GM19240 (cell line): ENCODE results near the gene COMT.
"Not testable (repeated sequence)": the region's sequence is repeated elsewhere in the genome, so short reads cannot be mapped to it uniquely, and the experiment has no call there.

Experiments
- DNase-seq: peaks from one replicate; pipeline ENCODE4 v3.0.0; 2011; ENCODE audit warnings: low spot score; ENCODE audit not compliant: insufficient read length

Gene COMT

GRCh38 chr22:19907902-19908301 is 33.7 kb upstream of the COMT start:
- not testable (repeated sequence) for DNase-seq

DNA sequence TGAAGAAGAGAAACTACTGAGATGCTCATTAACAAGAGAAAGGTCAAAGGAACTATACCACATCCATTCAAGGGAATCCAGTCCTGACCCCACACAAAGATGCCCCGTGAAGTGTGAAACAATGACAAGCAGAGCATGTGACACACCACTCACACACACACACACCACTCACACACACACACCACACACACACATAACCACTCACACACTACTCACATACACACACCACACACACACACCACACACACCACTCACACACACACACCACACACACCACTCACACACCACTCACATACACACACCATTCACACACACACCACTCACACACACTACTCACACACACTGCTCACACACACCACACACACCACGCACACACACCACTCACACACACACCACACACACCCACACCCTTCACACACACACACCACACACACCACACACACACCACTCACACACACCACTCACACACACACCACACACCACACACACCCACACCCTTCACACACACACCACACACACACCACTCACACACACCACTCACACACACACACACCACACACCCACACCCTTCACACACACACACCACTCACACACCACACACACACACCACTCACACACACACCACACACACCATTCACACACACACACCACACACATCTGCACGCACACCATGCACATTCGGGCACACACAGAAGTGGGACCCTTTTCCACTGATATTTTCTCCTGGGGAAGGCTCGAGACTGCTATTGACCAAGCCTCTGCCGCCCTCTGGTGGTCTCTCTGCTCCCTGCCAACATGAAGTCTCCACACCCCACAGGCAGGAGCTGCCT is 32.0 kb upstream of the COMT start:
- DNase-seq = peak; percentile 90

- no peak for DNase-seq
Measured at GRCh38 chr22:19910180-19910744, 31.3 kb upstream of the COMT start.

DNA sequence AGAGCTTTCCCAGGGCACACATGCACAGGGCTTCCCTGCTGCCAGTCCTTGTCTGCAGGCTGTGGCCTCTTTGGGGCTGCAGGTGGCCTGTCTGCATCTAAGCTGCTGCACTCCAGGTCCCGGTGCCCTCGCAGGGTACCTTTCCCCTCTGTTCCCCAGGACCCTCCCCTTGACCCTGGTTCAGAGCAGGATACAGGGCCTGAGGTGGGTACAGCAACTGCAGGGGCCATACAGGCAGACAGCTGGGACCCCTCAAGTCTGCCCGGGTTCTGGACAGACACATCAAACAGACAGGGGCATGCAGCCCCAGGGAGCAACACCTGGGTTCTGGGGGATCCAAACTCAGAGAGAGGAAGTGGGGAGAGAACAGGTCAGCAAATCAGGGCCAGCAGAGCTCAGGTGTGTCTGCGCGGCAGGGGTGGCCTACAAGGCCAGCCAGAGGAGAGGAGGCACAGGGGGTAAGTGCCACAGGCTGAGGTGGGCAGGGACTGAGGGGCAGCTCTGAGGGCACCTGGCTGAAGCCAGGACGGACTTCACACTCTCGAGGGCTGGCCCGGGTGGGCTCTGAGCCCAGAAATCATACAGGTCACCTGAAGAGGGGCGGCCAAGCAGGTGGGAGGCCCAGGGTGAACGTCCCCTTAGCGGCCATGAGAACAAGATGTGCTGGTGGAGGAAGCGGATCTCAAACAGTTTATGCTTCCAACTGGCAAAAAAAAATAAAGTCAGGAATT is 29.9 kb upstream of the COMT start:
- DNase-seq = no peak

DNA sequence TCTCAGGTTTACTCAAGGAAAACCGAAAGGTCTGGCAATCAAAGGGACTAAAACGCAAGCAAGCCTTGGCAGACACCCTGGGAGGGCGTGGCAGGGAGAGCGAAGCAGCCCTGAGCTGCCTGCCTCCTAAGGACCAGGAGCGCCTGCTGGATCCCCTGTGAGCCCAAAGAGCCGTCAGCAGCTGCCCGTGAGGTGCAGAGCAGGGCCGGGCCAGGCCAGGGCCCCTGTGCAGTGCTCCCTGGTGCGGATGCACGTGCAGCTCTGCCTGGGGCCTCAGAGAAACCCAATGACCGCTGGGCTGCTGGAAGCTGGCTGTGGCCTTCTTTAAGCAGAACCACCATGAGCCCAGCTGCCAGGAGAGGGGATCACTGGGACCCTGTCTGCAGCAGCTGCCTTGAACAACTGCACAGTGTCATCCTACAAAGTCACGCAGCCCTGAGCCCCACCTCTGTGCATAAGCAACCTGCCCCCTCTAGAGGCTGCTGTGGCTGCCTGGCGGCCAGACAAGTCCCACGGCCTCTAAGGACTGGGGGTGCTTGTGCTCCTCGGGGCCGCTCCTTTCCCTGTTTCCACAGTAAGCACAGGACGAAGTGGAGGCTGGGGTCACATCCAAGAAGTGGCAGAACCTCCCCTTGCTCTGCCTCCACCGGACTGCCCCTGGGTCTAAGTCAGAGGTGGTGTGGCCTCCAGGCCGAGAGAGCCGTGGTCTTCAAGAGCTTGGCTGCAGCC is 29.1 kb upstream of the COMT start:
- no peak for DNase-seq

DNA sequence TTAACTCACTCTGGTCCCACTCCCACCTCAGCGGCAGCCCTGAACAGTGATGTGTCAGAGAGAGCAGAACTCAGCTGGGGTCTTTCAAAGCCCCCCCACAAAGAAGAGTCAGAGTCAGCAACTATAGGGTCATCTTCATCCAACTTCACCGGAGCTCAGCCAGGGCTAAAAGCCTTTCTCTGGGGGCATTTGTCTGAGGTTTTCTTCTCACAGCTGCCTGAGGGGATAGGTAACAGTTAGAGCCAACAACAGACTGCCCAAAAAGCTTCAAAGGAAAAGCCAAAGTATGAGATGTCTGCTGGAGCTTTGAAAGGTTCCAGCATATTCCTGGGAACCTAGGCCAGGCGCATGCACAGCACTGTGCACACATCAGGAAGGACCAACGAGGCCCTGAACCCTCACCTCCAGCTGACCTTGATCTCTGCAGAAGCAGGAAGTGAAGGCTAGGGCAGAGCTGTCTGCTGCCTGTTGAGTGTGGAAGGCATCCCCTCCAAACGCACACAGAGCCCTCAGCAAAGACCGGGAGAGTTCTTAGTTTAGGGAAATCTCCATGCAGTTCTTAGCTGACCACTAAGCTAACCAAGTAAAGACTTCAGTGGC is 28.1 kb upstream of the COMT start:
- no peak for DNase-seq

DNA sequence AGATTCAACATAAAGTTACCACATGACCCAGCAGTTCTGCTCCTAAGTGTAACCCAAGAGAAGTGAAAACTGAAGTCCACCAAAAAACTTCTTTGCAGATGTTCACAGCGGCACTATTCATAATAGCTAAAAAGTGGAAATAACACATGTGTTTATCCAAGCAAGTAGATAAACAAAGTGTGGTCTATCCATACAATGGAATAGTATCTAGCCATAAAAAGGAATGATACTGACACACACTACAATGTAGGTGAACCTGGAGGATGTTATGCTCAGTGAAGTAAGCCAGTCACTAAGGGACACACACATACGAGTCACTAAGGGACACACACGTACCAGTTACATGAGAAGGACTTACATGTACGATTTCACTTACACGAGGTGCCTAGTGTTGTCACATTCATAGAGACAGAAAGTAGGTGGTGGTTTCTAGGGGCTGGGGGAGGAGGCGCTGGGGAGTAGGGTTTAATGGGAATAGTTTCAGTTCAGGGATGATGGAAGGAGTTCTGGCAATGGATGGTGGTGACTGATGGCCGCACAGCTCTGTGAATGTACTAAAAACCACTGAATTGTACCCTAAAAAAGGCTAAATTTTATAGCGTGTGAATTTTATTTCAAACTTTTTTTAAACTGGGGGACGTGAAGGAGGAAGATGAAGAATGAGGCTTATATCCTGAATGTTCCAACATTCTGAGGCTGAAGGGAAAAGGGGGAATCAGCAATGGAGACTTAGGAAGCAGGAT is 27.2 kb upstream of the COMT start:
- DNase-seq = no peak

GRCh38 chr22:19915287-19915954 is 26.2 kb upstream of the COMT start:
- no peak for DNase-seq

DNA sequence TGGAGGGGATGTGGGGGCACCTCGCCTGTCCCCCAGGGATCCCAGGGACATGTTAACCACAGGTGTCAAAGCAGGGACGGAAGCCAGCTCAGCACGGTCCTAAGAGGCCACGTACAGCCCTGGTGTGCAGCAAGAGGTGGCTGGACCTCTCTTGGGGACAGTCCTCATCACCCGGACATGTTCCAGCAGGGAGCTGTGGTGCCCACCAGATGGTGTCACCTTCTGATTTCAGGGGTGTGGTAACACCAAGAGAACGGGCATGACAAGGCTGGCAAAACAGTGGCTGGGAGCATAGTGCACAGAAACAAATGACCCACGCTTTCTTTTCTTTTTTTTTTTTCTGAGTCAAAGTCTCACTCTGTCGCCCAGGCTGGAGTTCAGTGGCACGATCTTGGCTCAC is 25.6 kb upstream of the COMT start:
- no peak for DNase-seq

- DNase-seq = no peak
Measured at GRCh38 chr22:19916941-19917340, 24.6 kb upstream of the COMT start.

- no peak for DNase-seq
Measured at GRCh38 chr22:19917389-19918138, 24.0 kb upstream of the COMT start.

GRCh38 chr22:19918332-19919106 is 23.1 kb upstream of the COMT start:
- no peak for DNase-seq

DNA sequence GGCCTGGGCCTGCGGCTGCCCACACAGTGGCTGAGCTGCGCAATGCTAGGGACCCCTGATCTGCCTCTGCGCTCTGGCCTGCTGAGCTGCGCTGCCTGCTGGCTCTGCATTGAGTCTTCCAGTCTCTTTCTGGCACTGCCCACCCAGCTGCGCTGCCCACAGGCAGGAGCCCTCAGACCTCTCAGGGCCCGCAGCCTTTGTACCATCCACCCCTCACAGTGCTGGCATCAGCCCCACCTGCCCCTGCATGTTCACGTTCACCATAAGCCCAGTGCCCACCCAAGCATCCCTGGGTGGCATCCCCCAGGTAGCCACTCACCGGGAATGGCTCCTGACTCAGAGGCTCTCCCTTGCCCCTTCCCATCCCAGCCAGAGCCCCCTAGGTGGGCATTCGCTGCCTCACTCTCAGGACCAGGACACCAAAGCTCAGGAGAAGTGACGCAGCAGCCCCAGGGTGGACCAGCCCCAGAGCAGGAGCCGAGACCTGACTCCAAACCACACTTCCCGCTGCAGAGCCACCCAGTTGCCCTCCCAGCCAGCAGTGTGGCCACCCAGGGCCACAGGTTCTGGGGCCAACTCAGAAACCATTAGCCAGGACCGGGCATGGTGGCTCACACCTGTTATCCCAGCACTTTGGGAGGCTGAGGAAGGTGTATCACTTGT is 21.7 kb upstream of the COMT start:
- DNase-seq = no peak

GRCh38 chr22:19921544-19922081 is 20.0 kb upstream of the COMT start:
- DNase-seq = no peak

DNA sequence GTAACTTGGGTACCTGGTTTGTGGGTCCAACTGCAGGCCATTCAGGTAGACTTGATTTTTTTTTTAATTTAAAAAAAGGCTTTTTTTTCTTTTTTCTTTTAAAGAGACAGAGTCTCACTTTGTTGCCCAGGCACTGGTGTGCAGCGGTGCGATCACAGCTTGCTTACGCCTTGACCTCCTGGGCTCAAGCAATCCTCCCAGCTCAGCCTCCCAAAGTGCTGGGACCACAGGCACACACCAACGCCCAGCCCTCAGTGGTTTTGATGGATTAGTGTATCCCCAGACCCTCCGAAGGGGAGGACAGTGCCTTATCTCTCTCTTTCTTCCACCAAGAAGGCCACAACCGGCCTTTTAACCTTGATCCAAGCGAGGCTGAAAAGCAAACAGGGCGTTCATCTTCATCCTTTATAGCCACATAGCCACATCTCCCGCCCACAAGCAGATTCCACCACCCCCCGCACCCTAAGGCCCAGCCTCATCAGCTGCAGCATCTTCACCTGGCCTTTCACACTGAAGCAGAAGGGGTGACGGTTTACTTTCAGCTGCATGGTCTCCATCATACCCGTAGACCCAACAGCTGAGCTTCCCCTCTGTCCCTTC is 17.6 kb upstream of the COMT start:
- DNase-seq = no peak

- not testable (repeated sequence) for DNase-seq
Measured at GRCh38 chr22:19926028-19926427, 15.5 kb upstream of the COMT start.

GRCh38 chr22:19927696-19928095 is 13.9 kb upstream of the COMT start:
- no peak for DNase-seq
